HepG2 (cell line): ENCODE results near the gene EFHD2.

Experiments
- ARNT ChIP-seq: fragments of 450-650 bp; IDR thresholded peaks from 2 replicates; pipeline ENCODE4 v1.6.1; 2017
- NR2C2 ChIP-seq: sonication (generic); formaldehyde crosslinking; IDR thresholded peaks from 2 replicates; pipeline ENCODE4 v1.4.0; 2020; ENCODE audit warnings: missing genetic modification reagents, mild to moderate bottlenecking, moderate library complexity, borderline replicate concordance
- ZNF879 ChIP-seq: sonication (generic); formaldehyde crosslinking; IDR thresholded peaks from 2 replicates; pipeline ENCODE4 v1.8.1; 2023; ENCODE audit warnings: missing genetic modification reagents
- TF ChIP-seq, protein P1 (sequence below): sonication (generic); formaldehyde crosslinking; IDR thresholded peaks from 2 replicates; pipeline ENCODE4 v1.4.0; 2020; ENCODE audit warnings: low read depth, mild to moderate bottlenecking, missing genetic modification reagents

DNA sequence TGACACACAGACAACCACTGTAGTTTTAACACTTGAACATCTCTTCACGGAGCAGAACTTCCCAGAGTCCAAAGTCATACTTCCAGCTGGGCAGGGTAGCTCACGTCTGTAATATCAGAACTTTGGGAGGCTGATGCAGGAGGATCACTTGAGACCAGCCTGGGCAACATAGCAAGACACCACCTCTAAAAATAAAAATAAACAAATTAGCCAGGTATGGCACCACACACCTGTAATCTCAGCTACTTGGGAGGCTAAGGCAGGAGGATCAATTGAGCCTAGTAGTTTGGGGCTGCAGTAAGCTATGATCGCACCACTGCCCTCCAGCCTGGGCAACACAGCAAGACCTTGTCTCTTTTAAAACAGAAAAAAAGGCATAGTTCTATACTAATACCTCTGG is 24.3 kb upstream of the EFHD2 start:
- TF ChIP-seq ZNF879 (CRISPR knock-in tag) (no peak), NR2C2 (no peak), ARNT (no peak)
- TF ChIP-seq, protein P1, sequence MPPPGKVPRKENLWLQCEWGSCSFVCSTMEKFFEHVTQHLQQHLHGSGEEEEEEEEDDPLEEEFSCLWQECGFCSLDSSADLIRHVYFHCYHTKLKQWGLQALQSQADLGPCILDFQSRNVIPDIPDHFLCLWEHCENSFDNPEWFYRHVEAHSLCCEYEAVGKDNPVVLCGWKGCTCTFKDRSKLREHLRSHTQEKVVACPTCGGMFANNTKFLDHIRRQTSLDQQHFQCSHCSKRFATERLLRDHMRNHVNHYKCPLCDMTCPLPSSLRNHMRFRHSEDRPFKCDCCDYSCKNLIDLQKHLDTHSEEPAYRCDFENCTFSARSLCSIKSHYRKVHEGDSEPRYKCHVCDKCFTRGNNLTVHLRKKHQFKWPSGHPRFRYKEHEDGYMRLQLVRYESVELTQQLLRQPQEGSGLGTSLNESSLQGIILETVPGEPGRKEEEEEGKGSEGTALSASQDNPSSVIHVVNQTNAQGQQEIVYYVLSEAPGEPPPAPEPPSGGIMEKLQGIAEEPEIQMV (CRISPR knock-in tag): no peak
